GM19043 (cell line): ENCODE measurements around the gene GPC6.
"Not testable (repeated sequence)": the region's sequence is repeated elsewhere in the genome, so short reads cannot be mapped to it uniquely, and the experiment has no call there.

Experiments used
- ATAC-seq: cut with Tn5 transposase; IDR thresholded peaks from one replicate; pipeline ENCODE4 v1.9.1; 2021; ENCODE audit warnings: low read depth; ENCODE audit not compliant: unreplicated experiment

The GPC6 gene

DNA sequence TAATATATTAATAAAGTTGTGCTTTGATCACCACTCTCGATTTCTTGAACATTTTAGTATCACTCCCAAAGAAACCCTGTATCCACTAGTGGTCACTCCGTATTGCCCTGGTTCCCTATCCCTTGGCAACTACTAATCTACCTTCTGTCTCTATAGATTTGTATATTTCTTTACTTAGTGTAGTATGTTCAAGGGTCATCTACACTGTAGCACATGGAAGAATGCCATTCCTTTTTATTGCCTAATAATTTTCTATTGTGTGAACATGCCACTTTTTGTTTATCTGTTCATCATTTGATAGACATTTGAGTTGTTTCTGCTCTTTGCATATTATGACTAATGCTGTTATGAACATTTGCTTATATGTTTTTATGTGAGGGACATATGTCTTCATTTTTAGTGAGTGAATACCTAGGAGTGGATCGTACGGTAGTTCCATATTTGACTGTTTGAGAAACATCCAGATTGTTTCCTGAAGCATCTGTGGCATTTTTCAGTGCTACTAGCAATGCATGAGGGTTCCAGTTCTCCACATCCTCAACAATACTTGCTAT is 254.0 kb downstream of the GPC6 start:
- no peak for ATAC-seq

DNA sequence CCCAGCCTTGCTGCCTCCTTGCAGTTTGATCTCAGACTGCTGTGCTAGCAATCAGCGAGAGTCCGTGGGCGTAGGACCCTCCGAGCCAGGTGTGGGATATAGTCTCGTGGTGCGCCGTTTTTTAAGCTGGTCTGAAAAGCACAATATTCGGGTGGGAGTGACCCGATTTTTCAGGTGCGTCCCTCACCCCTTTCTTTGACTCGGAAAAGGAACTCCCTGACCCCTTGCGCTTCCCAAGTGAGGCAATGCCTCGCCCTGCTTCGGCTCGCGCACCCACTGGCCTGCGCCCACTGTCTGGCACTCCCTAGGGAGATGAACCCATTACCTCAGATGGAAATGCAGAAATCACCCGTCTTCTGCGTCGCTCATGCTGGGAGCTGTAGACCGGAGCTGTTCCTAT is 269.5 kb downstream of the GPC6 start:
- ATAC-seq: not testable (repeated sequence)

DNA sequence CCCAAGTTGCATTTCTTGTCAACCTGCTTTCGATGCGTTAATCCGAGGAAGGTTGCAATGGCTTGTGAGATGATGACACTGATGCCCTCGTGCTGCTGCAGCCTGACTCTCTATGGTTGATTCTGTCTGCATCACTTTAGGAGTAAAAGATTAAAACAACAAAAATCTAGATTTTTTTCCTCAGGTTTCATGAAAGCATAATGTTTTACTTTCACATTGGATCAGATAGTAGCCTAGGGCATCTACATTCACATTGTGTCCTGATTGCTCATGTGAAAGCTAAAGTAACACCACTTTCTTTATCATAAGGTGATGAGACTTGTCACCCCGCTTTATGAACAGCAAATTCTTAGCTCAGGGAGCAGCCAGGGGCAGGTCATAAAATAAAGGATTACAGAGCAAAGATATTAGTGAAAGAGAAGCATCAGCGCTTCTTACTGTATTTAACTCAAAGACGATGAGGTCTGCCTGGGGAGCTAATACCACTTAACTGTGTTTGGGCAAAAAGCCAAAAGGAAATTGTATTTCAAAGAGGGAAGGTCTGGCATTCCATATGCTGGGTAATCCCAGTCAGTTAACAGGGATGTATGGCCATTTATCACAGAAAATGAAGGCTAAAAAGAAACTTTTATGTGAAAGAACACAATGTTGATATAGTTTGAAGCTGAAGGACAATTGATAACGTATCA is 270.5 kb downstream of the GPC6 start:
- ATAC-seq: no peak

DNA sequence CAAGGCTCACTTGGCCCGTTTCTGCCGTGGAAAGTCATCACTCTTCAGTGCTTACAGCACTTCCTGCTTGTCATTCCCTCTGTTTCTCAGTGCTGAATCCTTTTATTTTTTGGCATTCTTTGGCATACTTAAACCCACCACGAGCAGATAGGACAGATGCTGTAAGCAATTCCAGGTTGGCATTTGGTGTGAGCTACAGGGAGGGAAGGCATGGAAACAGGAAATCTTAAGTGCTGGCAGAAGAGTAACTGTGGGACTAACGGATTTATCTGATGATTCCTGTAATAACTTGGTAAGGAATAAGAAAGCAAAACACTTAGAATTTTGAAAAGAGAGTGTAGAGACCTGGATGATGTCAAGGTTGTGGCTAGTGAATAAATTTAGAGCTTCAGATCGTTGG is 273.4 kb downstream of the GPC6 start:
- ATAC-seq: no peak

DNA sequence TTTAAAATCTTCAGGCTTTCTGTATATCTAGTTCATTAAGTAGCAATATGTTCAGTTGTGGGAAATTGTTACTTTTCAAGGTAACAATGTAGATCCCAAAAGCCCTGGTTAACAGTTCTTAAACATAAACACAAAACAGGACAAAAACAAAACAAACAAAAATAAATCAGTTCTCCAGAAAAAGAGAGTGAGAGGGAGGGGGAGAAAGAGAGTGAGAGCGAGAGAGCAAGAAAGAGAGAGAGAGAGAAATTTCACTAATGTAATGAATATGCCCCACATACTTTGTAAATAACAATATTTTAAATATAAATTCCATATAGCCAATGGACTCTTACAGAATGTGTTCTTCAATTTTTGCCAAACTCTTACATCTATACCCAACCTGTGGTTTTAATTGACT is 275.5 kb downstream of the GPC6 start:
- ATAC-seq: no peak

DNA sequence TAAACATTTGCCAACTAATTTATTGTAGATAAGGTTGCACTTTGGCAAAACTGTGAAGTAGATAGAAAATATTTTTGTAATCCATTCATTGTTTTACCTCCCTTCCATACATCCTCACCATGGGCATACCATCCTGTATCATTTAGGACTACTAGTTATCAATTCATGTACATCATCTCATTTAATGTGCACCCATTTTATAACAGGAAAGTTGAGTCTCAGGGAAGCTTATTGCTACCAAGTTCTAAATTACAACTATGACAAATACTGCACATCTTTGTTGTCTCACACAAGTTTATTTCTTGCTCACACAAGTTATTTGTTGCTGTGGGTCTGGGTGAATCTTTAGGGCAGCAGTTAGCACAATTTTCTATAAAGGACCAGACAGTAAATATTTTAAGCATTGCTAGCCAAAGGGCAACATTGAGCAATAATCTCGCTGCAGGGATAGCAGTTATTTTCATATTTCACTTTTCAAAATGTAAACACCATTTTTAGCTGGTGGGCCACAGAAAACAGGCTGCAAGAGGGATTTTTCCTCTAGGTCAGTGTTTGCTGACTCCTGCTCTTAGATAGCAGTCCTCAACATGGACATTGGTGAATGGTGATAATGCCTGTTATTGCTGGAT is 276.5 kb downstream of the GPC6 start:
- no peak for ATAC-seq

DNA sequence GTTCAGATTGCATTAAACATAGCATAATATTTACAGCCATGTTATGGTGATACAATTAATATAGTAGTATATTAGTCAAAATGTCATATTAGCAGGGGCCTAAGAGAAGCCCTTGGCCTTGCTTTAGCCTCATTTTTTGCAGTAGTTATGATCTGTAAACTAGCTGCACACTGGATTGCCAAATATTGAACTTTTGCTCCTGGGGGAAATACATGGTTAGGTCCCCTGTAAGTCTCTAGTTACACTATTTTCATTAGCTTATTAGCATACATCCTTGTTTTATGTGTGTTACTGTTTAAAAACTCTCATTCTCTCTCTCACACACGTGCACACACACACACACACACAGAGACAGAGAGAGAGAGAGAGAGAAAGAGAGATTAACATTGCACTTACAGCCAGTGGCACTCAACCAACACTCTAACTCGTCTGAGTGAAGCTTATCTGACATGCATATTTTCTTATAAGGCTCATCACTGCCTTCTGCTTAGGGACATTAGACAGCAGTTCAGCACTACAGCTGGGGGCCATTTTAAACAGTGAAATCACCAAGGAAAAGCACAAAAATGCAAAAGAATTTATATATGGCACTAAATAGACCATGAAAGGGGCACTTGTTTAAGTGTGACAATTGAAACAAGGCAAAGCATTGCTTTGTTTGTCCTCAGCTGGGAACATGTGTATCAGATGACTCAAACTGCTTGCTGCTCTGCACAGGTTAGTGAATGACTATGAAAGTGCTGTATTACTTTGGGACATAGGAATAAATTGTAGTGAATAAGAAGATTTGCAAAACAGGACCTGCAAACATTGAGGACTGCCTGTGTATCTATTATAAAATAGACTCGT is 278.7 kb downstream of the GPC6 start:
- no peak for ATAC-seq

DNA sequence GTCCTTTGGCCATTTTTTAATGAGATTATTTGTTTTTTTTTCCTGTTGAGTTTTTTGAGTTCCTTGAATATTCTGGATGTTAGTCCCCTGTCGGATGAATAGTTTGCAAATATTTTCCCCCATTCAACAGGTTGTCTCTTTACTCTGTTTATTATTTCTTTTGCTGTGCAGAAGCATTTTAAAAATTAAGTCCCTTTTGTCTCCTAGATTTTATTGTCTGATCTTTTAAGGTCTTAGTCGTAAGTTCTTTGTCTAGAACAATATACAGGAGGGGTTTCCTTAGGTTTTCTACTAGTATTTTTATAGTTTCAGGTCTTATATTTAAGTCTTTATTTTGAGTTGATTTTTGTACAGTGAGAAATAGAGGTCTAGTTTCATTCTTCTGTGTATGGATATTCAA is 284.4 kb downstream of the GPC6 start:
- no peak for ATAC-seq

DNA sequence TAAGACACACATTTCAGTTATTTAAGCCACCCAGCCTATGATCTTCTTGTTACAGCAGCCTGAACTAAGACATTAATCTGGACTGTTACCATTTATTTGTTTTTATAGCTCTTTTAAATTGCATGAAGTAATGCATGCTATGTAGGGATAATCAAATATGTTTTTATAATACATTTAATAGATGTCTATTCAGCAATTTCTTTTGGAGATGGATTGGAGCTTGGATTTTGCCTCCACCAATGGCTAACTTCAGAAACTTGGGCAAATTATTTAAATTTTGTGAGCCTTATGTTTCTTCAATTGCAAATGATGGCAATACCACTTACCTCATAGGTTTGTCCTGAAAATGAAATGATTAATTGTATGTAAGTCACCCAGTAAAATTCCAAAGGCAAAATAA is 288.7 kb downstream of the GPC6 start:
- no peak for ATAC-seq

DNA sequence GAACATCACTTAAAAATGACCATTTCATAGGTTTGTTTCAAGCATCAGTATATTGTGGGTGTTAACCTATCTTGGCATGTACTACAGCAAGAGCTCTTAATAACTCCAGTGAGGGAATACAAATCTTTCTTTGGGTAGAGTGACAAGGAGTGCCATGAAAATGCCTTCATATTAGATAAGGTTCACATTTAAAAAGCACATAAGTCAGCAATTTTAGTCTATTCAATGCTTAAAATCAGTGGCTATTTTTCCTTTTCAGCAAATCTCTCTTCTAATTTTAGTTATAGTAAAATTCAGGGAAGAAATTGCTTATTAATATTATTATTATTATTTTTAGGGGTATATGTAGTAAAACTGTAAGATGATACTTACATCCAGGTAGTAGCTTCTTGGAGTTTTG is 291.1 kb downstream of the GPC6 start:
- no peak for ATAC-seq

DNA sequence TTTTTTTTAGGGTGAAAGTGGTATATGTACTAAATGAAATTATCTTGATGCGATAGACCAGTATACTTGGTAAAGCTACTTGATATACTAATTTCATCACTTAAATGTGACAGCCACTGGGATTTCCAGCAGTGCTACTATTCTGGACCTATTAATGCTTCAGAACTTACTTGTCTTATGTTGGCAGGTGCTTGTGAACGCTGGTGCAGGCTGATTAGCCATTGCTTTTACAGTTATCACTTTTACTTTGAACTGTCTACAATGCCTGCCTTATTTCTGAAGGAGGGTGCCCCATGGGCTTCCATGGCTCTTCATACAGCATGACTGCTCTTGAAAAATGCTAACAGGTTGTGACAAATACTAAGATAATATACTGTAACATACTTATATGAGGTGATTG is 294.7 kb downstream of the GPC6 start:
- ATAC-seq: no peak

DNA sequence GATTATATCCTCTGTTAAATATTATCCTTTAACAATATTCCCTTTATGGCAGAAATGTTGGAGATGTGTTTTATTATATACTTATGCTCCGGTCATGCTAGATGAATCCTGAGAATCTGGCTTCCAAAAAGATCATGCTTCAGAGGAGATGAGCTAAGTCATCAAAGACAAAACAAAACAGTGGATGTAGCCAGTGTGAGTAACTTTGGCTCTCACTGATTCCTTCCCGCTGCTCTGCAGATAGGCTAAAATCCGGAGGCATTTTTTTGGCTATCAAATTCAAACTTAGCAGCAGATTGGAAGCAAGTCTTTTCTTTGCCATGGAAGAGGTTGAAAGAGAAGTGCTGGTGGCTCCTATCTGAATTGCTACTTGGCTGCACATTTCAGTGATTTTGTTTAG is 295.9 kb downstream of the GPC6 start:
- no peak for ATAC-seq

DNA sequence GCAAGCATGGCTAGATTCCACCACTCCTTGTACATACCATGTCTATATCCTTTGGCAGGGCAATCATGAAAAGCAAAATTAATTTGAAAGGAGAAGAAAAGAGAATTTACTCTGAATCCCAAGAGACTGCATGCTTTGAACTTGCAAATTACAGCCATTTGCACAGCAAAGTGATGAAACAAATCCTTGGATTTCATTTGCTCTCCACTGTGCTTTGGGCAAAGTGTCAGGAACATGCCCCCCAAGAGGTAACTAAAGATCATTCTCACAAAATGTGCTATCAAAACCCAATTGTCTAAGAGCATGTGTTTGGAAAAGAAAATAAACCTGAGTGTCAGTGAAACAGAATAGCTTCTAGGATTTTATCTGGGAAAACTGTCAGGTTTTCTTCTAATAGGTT is 298.5 kb downstream of the GPC6 start:
- ATAC-seq: no peak

DNA sequence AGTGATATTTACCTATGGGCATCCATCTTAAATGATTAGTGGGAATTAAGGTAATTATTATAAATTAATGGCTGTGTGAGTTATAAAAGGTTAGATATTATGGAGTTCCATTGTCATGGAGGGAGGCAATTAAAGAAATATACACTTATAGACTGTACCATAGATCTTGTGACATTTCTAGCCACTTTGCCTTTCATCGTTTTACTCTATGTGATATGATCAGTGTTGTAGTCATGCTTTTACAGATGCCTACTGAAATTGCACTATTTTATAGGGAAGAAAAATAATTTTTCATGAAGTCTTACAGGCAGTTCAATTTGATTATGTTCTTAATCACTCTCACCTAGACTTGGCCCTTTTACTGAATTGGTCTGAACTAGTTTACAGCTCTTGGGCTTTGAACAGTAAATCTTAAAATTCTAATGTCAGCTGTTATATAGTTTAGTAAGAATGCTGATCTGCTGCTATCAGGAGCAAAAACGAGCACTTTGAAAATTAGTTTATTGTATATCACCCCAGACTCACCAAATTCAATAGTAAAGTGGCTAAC is 301.2 kb downstream of the GPC6 start:
- ATAC-seq: no peak

DNA sequence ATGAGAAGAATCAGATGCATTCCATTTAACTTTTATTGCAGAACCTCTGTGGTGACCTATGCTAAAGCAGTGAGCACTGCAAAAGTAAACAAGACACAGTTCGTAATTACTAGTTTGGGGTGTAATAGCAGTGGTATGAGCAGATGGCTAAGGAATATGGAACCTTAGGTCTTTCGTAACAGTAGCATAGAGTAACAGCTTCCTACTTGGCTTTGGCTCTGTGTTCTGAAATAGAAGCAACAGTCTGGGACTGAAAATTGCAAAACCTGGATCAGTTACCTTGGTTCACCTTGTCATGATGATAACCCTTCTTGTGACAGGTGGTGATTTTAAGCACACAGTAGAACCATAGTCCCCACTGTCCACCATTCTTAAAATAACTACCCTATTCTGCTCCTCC is 303.4 kb downstream of the GPC6 start:
- ATAC-seq: no peak

DNA sequence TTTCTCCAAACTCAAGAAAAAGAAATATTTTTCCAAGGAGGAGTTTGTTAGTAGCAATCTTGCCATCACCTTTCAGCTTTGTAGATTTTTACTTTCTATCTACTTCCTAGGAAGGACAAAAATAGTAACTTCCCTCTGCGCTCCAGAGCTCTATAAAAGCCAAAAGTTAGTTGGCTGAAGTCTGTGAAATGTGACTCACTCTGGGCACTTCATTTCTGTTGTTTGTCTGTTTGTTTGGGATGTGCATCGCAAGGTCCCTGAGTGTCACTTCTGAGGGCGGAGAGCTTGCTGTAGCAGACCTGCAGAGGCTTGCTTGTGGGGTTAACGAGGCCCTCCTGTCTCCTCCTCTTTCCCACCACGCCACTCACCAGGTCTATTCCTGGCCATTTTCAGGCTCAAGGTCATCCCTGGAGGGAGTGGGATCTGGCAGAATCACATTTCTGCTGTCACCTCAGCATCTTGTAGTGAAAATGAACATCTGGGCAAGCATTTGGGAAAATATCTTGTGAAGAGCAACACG is 307.6 kb downstream of the GPC6 start:
- ATAC-seq: no peak

DNA sequence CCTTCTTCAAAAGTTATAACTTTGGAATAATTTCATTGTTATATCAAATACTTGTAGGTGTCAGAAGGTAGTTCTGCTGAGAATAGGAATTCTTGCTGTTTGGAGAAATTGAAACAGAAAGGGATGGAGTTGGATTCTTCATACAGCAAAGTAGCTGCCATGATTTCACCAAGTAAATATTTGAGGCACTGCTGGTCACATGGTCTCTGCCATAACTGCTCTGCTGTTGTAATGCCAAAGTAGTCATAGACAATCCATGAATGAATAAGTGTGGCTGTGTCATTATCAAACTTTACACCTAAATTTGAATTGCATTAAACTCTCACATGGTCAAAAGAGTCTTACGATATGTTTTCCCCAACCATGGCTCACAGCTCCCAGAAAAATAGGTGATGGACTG is 308.6 kb downstream of the GPC6 start:
- ATAC-seq: no peak

DNA sequence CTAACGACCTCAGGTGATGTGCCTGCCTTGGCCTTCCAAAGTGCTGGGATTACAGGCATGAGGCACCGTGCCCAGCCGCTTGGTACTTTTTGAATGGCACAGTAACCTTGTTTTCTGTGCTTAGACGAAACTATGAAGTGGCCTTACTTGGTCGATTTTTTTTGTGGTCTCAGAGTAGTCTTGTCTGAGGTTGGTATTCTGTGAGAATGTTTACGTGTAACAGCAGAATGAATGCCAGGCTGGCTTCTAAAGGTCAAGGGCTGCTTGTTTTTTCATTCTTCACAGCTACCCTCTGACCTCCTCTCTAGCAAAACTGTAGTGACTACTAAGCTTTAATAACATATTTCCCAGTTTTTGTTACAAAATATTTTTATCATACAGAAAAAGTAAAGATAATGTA is 313.3 kb downstream of the GPC6 start:
- no peak for ATAC-seq

DNA sequence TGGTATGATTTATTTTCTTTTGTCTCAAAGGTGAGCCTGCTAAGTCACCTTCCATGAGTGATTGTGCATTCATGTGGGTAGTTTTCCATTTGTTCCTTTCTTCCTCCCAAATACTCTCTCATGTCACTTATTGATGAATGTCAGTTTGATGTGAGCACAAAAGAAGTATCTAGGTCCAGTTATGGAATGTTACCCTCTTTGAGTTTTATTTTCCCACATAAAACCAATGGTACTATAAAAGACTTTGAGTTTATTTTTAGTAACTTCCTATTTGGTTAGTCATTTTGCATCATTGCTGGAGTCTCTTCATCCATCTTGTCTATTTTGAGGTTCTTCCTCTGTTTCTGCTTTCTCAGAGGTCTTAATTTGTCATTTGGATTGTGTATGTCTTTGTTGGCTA is 321.3 kb downstream of the GPC6 start:
- ATAC-seq: no peak

DNA sequence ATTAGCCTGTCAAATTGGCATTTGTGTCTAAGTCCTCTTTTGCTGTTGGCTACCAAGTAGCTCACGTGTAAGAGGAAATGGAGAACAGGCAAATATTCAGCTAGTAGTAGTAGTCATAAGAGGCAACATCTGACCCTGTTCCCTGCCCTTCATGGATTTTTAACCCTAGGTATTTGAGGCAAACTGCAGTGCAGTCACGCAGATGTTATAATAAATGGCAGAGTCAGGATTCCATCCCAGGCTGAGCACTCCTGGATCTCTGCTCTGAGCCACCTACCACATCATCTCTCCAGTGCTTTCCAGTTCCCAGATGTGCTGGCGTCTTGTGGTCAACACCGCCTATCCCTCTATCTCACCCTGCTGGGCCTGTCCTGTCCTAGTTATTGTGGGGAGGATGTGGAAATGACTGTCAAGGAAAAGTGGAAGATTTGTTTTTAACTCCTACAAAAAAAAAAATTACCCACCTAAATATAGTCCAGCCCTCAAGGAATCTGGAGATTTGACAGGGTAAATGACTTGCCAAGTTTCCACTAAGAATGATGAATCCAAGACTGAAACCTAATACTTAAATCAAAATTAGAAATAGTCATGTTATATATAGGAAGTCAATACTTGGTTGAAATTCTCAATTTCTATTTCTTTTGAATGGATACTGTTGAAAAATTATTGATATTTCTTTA is 322.9 kb downstream of the GPC6 start:
- no peak for ATAC-seq
